Fibroblast of the aortic adventitia (primary cell): ENCODE results near the gene LDB1. TPM values are rescaled to one million over a fixed set of nuclear protein-coding genes. Genes with fewer than 3 reads are reported as not detected.

Source experiments
- DNase-seq: peaks from one replicate; pipeline ENCODE4 v3.0.0-alpha.2; 2010; ENCODE audit warnings: low read depth
- H3K4me3 ChIP-seq: 2 replicates; pipeline ENCODE4 v1.5.1; 2011; ENCODE audit warnings: low read depth, mild to moderate bottlenecking, control low read depth, low read length, moderate library complexity
- total RNA-seq: library from RNA; depleted of rRNA; stranded (reverse); fragments of >200 nt; gene quantifications from 2 replicates; pipeline ENCODE4 v1.2.3, GENCODE V29; 2012; ENCODE audit warnings: low replicate concordance
- TF ChIP-seq, protein P1 (sequence below): IDR thresholded peaks from 2 replicates; pipeline ENCODE4 v1.5.1; 2011; ENCODE audit warnings: mild to moderate bottlenecking, low read length, control low read depth, inconsistent platforms; ENCODE audit not compliant: insufficient read depth

LDB1 gene
- total RNA-seq, 1 donor: 35.6 TPM

DNA sequence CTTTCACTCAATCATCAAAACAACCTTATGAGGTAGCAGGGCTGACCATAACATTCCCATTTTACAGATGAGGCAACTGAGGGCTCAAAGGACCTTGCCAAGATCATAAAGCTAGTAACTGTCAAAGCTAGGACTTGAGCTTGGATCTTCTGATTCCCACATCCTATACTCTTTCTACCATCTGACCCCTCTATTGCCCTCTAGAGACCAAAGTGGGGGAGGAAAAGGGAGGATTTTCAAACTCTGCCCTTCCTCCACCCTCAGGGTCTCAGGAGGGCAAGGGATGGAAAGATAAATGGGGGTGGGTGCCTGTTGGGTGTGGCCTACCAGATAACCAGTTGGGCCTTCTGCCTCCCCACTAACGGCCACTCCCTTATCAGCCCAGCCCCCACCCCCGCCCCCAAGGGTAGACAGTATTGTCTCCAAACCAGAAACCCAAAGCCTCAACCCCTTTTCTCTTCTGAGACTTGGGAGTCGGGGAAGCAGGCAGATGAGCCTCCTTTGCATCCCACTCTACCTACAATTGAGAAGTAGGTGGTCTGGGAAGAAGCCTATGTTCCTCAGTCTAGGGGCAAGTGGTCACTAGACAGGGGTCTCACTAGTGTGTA is 7.9 kb downstream of the LDB1 start:
- no peak for DNase-seq

DNA sequence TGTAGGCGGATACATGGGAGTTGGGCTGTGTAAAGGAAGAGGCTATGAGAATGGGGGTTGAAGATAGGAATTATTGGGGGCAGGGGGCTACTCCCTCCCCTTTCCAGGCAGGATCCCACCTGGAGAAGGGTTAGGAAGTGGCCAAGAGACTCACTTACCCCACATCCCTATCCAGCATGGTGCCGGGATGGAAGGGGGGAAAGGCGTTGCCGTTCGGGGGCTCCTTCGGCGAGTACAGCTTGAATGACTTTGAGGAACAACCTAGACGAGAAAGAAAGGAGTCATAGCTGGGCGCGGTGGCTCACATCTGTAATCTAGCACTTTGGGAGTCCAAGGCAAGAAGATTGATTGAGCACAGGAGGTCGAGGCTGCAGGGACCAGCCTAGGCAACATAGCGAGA is 8.9 kb downstream of the LDB1 start:
- H3K4me3 ChIP-seq: no peak overlapping the region
- DNase-seq: no peak
- TF ChIP-seq, protein P1, sequence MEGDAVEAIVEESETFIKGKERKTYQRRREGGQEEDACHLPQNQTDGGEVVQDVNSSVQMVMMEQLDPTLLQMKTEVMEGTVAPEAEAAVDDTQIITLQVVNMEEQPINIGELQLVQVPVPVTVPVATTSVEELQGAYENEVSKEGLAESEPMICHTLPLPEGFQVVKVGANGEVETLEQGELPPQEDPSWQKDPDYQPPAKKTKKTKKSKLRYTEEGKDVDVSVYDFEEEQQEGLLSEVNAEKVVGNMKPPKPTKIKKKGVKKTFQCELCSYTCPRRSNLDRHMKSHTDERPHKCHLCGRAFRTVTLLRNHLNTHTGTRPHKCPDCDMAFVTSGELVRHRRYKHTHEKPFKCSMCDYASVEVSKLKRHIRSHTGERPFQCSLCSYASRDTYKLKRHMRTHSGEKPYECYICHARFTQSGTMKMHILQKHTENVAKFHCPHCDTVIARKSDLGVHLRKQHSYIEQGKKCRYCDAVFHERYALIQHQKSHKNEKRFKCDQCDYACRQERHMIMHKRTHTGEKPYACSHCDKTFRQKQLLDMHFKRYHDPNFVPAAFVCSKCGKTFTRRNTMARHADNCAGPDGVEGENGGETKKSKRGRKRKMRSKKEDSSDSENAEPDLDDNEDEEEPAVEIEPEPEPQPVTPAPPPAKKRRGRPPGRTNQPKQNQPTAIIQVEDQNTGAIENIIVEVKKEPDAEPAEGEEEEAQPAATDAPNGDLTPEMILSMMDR: no peak

More for the DNA sequence above, 7.9 kb downstream of the LDB1 start:
- TF ChIP-seq, protein P1: peak; percentile 30
- peak overlapping the region; percentile 82 for H3K4me3 ChIP-seq

DNA sequence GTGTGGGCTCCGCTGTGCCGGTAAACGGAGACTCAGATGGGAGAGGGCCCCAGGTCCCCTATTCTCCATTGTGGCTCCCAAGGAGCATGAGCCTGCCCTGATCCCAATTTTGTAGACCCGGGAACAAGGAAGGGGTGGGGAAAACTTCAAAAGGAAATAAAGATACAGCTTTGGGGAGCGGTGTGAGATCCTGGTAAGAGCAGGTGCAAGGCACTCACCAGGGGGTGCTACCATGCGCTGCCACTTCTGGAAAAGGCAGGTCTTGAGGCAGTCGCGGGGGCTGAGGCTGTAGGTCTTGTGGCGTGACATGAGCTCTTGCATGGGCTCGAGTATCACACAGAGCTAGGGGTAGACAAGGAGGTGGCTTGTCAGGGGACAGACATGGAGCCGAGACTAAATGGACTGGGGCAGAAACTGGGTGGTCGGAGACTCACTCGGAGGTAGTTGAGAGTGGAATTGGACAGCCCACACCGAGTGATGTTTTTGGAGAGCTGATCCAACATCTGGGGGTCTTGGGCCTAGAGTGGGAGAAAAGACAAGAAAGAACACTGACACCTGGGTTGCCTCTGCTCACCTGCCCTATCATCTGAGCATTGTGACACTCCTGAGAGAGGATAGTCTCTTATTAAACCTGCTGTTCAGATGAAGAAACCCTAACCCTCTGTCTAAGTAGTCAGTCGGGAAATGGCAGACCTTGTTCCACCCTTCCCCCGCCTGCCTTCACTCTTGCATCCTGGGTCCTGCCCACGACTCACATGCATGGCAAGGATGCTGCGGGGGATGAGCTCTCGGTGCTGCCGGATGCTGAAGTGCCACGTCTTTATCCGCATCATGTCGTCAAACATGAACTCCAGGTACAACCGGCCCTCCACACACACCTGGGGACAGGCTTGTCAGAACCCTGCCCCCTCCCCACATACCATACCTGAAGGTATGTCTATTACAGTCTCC is 10.7 kb downstream of the LDB1 start:
- DNase-seq: no peak
- TF ChIP-seq, protein P1: no peak
- no peak overlapping the region for H3K4me3 ChIP-seq

DNA sequence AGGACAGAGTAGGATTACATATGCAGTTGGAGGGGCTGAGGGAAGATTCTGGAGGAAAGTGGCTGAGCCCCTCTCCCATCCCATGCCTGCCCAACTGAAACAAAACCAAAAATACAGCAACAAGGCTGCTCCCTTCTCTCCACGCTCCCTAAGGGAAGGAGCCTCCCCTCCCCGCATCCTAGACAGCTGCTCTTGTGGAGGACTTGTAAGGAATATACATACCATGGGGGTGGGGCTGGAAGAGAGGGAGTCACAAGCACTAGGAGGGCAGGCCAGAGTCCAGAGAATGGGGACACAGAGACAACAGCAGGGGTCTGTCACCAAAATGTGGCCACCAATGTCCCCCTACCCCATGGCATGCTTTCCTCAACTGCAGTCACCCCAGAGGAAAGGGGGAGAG is 13.2 kb downstream of the LDB1 start:
- DNase-seq: no peak
- H3K4me3 ChIP-seq: no peak overlapping the region
- TF ChIP-seq, protein P1: no peak

DNA sequence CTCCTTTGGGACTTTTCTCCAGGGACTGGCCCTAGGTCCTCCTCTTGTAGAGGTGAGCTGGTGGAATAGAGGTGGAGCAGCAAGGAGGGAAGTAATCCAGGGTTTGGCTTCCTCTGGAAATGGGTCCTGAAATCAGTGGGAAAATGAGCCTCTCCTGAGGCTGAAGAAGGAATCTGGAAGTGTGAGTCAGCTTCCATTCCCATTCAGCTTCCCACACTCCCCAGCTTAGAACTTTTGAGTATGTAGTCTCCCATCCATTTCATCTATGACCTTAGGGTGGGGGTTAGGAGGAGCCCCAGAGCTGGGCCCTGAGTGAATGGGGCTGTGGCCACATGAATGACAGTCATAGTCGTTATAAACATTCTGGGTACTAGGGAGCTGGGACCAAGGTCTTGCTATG is 17.7 kb downstream of the LDB1 start:
- TF ChIP-seq, protein P1: no peak
- H3K4me3 ChIP-seq: no peak overlapping the region
- DNase-seq: no peak

DNA sequence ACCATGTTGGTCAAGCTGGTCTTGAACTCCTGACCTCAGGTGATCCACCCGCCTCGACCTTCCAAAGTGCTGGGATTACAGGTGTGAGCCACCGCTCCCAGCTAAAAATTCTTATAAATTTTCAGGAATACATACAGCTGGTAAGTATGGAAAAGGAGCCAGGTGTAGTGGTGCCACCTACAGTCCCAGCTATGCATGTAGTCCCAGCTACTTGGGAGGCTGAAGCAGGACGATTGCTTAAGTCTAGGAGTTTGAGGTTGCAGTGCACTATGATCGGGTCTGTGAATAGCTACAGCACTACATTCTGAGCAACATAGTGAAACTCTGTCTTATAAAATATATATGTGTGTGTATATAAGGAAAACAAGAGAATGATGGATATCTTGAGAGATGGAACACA is 19.0 kb downstream of the LDB1 start:
- TF ChIP-seq, protein P1: no peak
- no peak overlapping the region for H3K4me3 ChIP-seq
- no peak for DNase-seq
